T-helper 2 cell treated with Interferon-gamma antibody and Interleukin-4, amounts not matched to agents 5 μg/mL and 100 μg/mL, for 36 hours (primary cell): ENCODE measurements around the gene MED15.

ENCODE experiments used
- DNase-seq: peaks from one replicate; pipeline ENCODE4 v3.0.0; 2021; ENCODE audit warnings: low spot score
- H3K27ac Mint-ChIP-seq: one replicate; pipeline ENCODE4 v1.8.0; 2021; ENCODE audit warnings: mild to moderate bottlenecking, mixed read lengths
- H3K27me3 Mint-ChIP-seq: one replicate; pipeline ENCODE4 v1.8.0; 2021; ENCODE audit warnings: low read depth, mixed read lengths
- H3K36me3 Mint-ChIP-seq: one replicate; pipeline ENCODE4 v1.8.0; 2021; ENCODE audit warnings: low read depth, mixed read lengths
- H3K4me1 Mint-ChIP-seq: one replicate; pipeline ENCODE4 v1.8.0; 2021; ENCODE audit warnings: low read depth, mixed read lengths
- H3K4me3 Mint-ChIP-seq: one replicate; pipeline ENCODE4 v1.8.0; 2022; ENCODE audit warnings: mild to moderate bottlenecking, moderate library complexity, mixed read lengths
- H3K9me3 Mint-ChIP-seq: one replicate; pipeline ENCODE4 v1.8.0; 2021; ENCODE audit warnings: mixed read lengths

The MED15 gene

DNA sequence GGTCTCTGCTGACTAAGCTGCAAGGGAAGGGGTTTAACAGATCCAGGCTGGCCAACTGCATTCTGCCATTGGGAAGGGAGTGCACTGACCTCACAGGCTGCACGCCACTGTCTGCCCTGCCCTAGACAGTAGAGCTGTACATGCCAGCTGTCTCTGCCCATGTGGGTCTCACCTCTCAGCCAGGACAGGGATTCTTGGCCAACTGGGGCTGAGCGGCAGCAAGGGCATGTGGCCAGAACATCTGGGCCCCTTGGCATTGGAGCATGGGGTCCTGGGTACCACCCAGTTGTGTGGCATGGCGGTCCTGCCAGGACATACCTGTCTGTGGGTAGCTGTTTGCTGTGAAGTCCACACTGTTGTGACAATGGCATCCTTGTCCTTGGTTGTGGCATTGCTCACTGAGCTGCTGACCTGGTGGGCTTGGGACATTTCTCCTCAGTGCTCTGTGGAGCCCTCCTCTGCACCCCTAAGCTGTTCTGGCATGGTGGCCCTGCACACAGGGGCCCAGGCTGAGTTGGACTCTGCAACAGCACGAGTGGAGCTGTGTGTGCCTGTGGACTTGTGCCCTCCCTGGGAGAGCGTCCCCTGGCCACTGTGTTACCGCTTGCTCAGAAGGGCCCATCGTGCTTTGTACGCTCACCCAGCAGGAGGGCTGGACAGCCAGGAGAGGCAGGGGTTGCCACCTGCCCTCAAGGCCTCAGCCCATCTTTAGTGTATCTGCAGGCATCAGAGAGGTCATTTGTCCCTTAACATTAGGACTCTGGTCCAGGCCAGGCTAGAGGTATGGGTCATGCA is 46.7 kb downstream of the MED15 start:
- H3K4me1 Mint-ChIP-seq, result peaks cover 74% of the 10 kb centered on the region
- no peak for DNase-seq
- H3K27ac Mint-ChIP-seq, result peak overlapping the region; percentile 26
- H3K36me3 Mint-ChIP-seq, result peaks cover 69% of the 10 kb centered on the region
- no peak overlapping the region for H3K4me3 Mint-ChIP-seq
- peaks cover 8% of the 10 kb centered on the region for H3K9me3 Mint-ChIP-seq
- no peaks in the 10 kb centered on the region for H3K27me3 Mint-ChIP-seq

GRCh38 chr22:20554824-20555223 is 47.4 kb downstream of the MED15 start:
- no peak overlapping the region for H3K4me3 Mint-ChIP-seq
- H3K4me1 Mint-ChIP-seq, result peaks cover 71% of the 10 kb centered on the region
- no peak for DNase-seq
- peaks cover 11% of the 10 kb centered on the region for H3K9me3 Mint-ChIP-seq
- H3K36me3 Mint-ChIP-seq, result peaks cover 76% of the 10 kb centered on the region
- H3K27me3 Mint-ChIP-seq, result no peaks in the 10 kb centered on the region
- peak overlapping the region; percentile 26 for H3K27ac Mint-ChIP-seq

DNA sequence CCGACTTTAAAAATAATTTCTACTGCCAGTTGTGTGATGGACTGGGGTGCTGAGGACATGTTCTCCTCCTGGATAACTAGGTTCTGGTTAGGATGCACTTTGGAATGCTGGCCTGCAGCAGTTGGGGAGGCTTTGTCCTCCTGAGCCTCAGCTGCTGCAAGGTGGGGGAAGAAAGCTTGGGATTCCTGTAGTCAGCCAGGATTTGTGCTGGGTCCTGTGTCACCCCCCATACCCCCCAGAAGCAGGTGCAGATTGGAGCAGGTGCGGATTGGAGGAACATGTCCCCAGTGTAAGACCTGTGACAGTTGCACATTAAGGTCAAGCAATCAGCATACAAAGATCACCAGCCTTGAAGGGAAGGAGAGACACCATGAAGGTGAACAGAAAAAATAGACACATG is 51.1 kb downstream of the MED15 start:
- Mint-ChIP-seq H3K4me1 (peaks cover 53% of the 10 kb centered on the region), H3K27me3 (no peaks in the 10 kb centered on the region), H3K4me3 (no peak overlapping the region), H3K36me3 (peaks cover 77% of the 10 kb centered on the region), H3K27ac (peak overlapping the region; percentile 99), H3K9me3 (peaks cover 11% of the 10 kb centered on the region)
- DNase-seq, result no peak

GRCh38 chr22:20559174-20559760 is 51.9 kb downstream of the MED15 start:
- H3K27ac Mint-ChIP-seq, result peak overlapping the region; percentile 99
- H3K4me3 Mint-ChIP-seq, result no peak overlapping the region
- H3K4me1 Mint-ChIP-seq, result peaks cover 60% of the 10 kb centered on the region
- peaks cover 83% of the 10 kb centered on the region for H3K36me3 Mint-ChIP-seq
- peaks cover 11% of the 10 kb centered on the region for H3K9me3 Mint-ChIP-seq
- no peaks in the 10 kb centered on the region for H3K27me3 Mint-ChIP-seq
- no peak for DNase-seq

DNA sequence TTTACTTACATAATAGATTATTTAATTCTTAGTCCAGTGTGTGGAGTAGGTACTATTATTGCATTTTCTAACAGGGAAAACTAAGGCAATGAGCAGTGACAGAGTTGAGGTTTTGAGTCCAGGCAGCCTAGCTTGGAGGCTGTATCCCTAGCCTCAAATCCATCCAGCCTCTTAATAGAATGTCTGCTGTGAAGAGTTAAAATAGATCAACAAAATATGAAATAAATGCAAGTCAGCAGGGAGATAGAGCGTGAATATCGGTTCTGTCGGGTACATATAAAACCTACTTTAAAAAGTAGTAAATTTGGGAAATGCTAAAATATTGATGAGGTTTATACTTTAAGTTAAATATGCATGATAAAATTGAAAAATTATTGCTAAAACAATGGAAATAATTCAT is 53.3 kb downstream of the MED15 start:
- Mint-ChIP-seq H3K27me3 (no peaks in the 10 kb centered on the region), H3K4me3 (no peak overlapping the region), H3K9me3 (peaks cover 11% of the 10 kb centered on the region), H3K27ac (peak overlapping the region; percentile 67), H3K36me3 (peaks cover 82% of the 10 kb centered on the region), H3K4me1 (peaks cover 64% of the 10 kb centered on the region)
- no peak for DNase-seq

DNA sequence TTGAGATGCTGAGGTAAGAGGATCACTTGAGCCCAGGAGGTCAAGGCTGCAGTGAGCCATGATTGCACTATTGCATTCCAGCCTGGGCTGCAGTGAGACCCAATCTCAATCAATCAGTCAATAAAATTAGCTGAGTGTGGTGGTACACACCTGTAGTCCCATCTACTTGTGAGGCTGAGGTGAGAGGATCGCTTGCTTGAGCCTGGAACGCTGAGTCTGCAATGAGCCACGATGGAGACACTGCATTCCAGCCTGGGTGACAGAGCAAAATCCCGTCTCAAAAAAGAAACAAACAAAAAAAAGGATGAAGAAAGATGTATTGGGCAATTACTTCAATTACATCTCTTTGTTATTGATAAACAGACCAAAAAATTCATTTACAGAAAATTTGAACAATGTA is 54.5 kb downstream of the MED15 start:
- peaks cover 82% of the 10 kb centered on the region for H3K36me3 Mint-ChIP-seq
- no peak overlapping the region for H3K4me3 Mint-ChIP-seq
- H3K27me3 Mint-ChIP-seq, result no peaks in the 10 kb centered on the region
- DNase-seq, result no peak
- no peak overlapping the region for H3K27ac Mint-ChIP-seq
- H3K9me3 Mint-ChIP-seq, result peaks cover 11% of the 10 kb centered on the region
- H3K4me1 Mint-ChIP-seq, result peaks cover 64% of the 10 kb centered on the region

DNA sequence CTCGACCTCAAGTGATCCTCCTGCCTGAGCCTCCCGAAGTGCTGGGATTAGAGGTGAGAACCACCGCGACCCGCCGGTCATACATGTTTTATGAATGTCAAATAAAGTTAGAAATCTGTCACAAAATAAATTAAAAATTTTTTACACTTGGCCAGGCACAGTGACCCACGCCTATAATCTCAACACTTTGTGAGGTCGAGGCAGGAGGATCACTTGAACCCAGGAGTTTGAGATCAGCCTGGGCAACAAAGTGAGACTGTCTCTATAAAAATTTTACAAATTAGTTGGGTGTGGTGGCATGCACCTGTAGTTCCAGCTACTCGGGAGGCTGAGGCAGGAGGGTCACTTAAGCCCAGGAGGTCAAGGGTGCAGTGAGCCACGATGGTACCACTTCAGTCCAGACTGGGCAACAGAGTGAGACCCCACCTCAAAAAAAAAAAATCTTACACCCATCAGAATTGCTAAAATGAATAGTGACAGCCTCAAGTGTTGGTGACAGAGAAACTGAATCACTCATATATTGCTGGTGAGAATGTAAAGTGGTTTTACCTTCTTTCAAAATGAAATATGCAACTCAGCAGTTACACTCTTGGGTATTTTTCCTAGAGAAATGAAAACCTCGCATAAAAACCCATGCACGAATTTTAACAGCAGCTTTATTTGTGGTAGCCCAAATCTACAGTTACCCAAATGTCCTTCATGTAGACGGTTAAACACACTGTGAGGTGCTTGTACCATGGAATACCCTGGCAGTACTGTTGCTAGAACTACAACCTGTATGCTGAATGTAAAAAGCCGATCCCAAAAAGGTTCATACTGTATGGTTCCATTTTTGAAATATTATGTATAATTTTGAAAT is 55.4 kb downstream of the MED15 start:
- Mint-ChIP-seq H3K27ac (peak overlapping the region; percentile 39), H3K27me3 (no peaks in the 10 kb centered on the region), H3K9me3 (peaks cover 11% of the 10 kb centered on the region), H3K4me1 (peaks cover 64% of the 10 kb centered on the region), H3K36me3 (peaks cover 82% of the 10 kb centered on the region), H3K4me3 (peak overlapping the region; percentile 30)
- DNase-seq, result no peak

DNA sequence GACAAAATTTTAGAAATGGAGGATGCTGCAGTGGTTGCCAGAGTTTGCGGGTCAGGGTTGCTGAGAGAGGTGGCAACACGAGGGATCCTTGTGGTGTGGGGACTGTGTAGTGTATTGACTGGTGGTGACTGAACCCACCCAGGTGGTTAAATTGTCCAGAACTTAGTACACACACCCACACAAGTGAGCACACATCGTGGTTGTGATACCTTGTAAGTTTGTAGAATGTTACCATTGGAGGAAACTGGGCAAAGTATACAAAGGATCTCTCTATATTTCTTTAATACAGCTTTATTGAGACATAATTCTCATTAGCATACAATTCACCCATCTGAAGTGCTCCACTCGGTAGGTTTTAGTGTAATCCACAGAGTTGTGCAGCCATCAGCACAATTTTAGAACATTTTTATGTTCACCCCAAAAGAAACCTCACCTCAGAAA is 56.1 kb downstream of the MED15 start:
- DNase-seq, result no peak
- Mint-ChIP-seq H3K27ac (peak overlapping the region; percentile 3), H3K4me1 (peaks cover 64% of the 10 kb centered on the region), H3K36me3 (peaks cover 81% of the 10 kb centered on the region), H3K4me3 (peak overlapping the region; percentile 30), H3K27me3 (no peaks in the 10 kb centered on the region), H3K9me3 (peaks cover 10% of the 10 kb centered on the region)

DNA sequence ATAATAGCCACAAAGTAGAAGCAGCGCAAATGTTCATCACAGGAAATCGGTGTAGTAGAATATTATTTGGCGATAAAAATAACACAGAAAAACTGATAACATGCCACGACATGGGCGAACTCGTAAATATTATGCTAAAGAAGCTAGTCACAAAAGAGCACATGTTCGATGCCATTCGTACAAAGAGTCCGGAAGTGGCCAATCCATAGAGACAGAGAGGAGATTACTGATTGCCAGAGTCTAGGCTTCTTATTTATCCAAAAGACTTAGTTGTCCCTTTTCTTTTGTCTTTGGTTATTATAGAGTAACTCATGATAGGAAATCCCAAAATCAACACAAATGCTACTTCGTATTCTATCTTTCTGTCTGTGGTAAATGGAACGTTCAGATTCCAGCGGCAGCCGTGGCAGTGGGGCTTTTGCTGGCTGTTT is 56.5 kb downstream of the MED15 start:
- DNase-seq, result no peak
- Mint-ChIP-seq H3K27me3 (no peaks in the 10 kb centered on the region), H3K27ac (peak overlapping the region; percentile 71), H3K36me3 (peaks cover 81% of the 10 kb centered on the region), H3K4me1 (peaks cover 64% of the 10 kb centered on the region), H3K4me3 (peak overlapping the region; percentile 25), H3K9me3 (peaks cover 5% of the 10 kb centered on the region)

DNA sequence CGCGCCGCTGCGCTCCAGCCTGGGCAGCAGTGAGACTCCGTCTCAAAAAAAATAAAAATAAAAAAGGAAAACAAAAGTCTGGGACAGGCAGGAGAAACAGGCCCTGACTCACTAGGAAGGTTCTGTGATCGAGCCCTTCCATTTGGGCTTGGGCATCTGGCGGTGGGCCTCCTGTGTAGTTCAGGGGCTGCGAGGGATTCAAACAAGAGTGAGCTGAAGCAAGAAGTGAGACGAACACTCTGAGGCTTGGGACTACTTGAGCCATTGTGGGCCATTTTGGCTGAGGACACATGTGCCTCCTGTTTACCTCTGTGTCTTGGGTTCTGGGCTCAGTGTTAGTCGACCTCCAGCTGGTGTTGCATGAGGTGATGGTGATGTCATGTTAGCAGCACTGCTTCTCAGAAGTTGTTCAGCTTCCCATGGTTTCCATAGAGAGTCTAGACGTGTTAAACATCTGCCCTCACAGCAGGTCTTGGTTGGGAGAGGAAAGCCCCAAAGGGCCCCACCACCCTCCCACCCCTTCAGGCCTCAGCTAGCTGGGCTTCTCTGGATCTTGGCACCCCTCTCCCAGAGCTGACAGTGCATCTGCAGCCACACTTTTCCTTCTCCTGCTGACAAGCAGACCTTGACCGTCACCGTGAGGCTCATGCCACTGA is 57.8 kb downstream of the MED15 start:
- peak overlapping the region; percentile 39 for H3K27ac Mint-ChIP-seq
- no peaks in the 10 kb centered on the region for H3K9me3 Mint-ChIP-seq
- no peak for DNase-seq
- no peaks in the 10 kb centered on the region for H3K27me3 Mint-ChIP-seq
- no peak overlapping the region for H3K4me3 Mint-ChIP-seq
- H3K4me1 Mint-ChIP-seq, result peaks cover 72% of the 10 kb centered on the region
- H3K36me3 Mint-ChIP-seq, result peaks cover 82% of the 10 kb centered on the region

- peak overlapping the region; percentile 84 for H3K27ac Mint-ChIP-seq
- no peak overlapping the region for H3K4me3 Mint-ChIP-seq
- peaks cover 81% of the 10 kb centered on the region for H3K36me3 Mint-ChIP-seq
These were observed 58.4 kb downstream of the MED15 start for GRCh38 chr22:20565761-20566160.

DNA sequence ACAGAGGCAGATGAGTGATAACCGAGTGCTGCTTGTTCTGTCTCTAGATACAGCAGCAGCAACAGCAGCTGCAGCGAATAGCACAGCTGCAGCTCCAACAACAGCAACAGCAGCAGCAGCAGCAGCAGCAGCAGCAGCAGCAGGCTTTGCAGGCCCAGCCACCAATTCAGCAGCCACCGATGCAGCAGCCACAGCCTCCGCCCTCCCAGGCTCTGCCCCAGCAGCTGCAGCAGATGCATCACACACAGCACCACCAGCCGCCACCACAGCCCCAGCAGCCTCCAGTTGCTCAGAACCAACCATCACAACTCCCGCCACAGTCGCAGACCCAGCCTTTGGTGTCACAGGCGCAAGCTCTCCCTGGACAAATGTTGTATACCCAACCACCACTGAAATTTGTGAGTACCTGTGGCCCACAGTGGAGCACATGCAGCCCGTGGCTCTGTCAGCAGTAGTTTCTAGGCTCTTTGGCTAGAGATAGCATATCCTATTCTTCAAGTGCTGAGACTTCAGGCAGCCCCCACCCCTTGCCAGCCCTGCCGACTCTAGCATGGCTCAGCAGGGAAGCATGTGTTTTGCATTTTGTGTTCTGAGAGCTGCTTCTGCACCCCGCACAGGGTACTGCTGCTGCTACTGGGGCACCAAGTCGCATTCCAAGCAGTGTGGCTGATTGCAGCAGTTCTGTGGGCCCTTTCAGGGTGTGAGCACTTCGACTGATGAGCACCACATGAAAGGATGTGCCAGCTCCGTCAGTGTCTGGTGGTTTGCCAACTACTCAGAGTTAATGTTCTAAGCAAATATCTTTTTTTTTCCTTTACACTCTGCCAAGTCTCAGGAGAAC is 59.2 kb downstream of the MED15 start:
- Mint-ChIP-seq H3K36me3 (peaks cover 83% of the 10 kb centered on the region), H3K4me3 (peak overlapping the region; percentile 65), H3K4me1 (peaks cover 84% of the 10 kb centered on the region), H3K9me3 (no peaks in the 10 kb centered on the region), H3K27me3 (no peaks in the 10 kb centered on the region), H3K27ac (peak overlapping the region; percentile 84)
- no peak for DNase-seq

More at GRCh38 chr22:20565761-20566160, 58.4 kb downstream of the MED15 start:
- no peaks in the 10 kb centered on the region for H3K9me3 Mint-ChIP-seq
- H3K4me1 Mint-ChIP-seq, result peaks cover 75% of the 10 kb centered on the region
- H3K27me3 Mint-ChIP-seq, result no peaks in the 10 kb centered on the region
- DNase-seq, result no peak

DNA sequence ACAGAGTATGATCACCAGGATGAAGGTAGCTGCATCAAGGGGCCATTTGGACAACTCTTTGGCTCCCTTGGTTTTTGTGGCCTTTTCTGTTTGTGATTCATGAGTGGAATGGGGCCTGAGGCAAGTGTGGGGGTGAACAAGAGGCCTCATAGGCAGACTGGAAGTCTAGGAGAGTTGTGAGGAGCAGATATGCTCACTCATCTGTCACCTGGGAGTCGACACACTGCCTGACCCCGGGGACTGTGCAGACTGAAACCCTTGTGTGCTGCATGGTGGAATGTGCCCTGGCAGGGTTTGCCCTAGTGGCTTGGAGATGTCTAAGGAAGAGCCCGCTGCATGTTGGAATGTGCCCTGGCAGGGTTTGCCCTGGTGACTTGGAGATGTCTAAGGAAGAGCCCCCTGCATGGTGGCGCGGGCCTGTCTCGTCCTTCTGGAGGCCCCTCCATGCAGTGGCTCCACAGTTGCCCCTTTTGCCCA is 60.0 kb downstream of the MED15 start:
- DNase-seq, result no peak
- Mint-ChIP-seq H3K36me3 (peaks cover 85% of the 10 kb centered on the region), H3K27me3 (no peaks in the 10 kb centered on the region), H3K4me3 (peak overlapping the region; percentile 65), H3K4me1 (peaks cover 84% of the 10 kb centered on the region), H3K27ac (peak overlapping the region; percentile 84), H3K9me3 (no peaks in the 10 kb centered on the region)
